HEK293T (cell line): ENCODE results near the gene CREB1.

Experiments used
- CTCF ChIA-PET: fragments of 350-600 bp; formaldehyde crosslinking; extraction: SDS; loops from one replicate; lab custom pipeline; 2021; ENCODE audit warnings: antibody characterized with exemption, inconsistent platforms; lab: Yijun Ruan, JAX
- POLR2A ChIA-PET: fragments of 350-600 bp; formaldehyde crosslinking; extraction: SDS; loops from one replicate; lab custom pipeline; 2020; ENCODE audit warnings: antibody characterized with exemption, inconsistent platforms; lab: Yijun Ruan, JAX
- DNase-seq: peaks from one replicate; pipeline ENCODE4 v3.0.0; 2012; ENCODE audit warnings: mixed read lengths; ENCODE audit errors: extremely low spot score
- ARNT ChIP-seq: fragments of 450-650 bp; IDR thresholded peaks from 2 replicates; pipeline ENCODE4 v1.6.1; 2017; ENCODE audit warnings: mild to moderate bottlenecking
- BHLHE40 ChIP-seq: fragments of 450-650 bp; IDR thresholded peaks from 2 replicates; pipeline ENCODE4 v1.6.1; 2016; ENCODE audit warnings: mild to moderate bottlenecking, moderate library complexity, borderline replicate concordance
- CTBP1 ChIP-seq: fragments of 450-650 bp; IDR thresholded peaks from 2 replicates; pipeline ENCODE4 v1.6.1; 2016; ENCODE audit warnings: borderline replicate concordance
- ELF4 ChIP-seq: fragments of 450-650 bp; IDR thresholded peaks from 2 replicates; pipeline ENCODE4 v1.6.1; 2017; ENCODE audit warnings: antibody characterized with exemption
- FOXA1 ChIP-seq: fragments of 450-650 bp; IDR thresholded peaks from 2 replicates; pipeline ENCODE4 v1.6.1; 2016; ENCODE audit warnings: mild to moderate bottlenecking
- FOXK2 ChIP-seq: fragments of 450-650 bp; IDR thresholded peaks from 2 replicates; pipeline ENCODE4 v1.6.1; 2016; ENCODE audit warnings: mild to moderate bottlenecking
- FOXM1 ChIP-seq: fragments of 450-650 bp; IDR thresholded peaks from 2 replicates; pipeline ENCODE4 v1.6.1; 2017; ENCODE audit warnings: mild to moderate bottlenecking, borderline replicate concordance
- HDGF ChIP-seq: fragments of 450-650 bp; IDR thresholded peaks from 2 replicates; pipeline ENCODE4 v1.6.1; 2017; ENCODE audit warnings: antibody characterized with exemption, borderline replicate concordance
- L3MBTL2 ChIP-seq: fragments of 450-650 bp; conservative IDR thresholded peaks from 2 replicates; pipeline ENCODE4 v1.6.1; 2016; ENCODE audit warnings: mild to moderate bottlenecking
- LEF1 ChIP-seq: fragments of 450-650 bp; IDR thresholded peaks from 2 replicates; pipeline ENCODE4 v1.6.1; 2017; ENCODE audit warnings: mild to moderate bottlenecking, borderline replicate concordance
- NFRKB ChIP-seq: fragments of 450-650 bp; IDR thresholded peaks from 2 replicates; pipeline ENCODE4 v1.6.1; 2016; ENCODE audit warnings: mild to moderate bottlenecking, moderate library complexity
- PKNOX1 ChIP-seq: fragments of 450-650 bp; IDR thresholded peaks from 2 replicates; pipeline ENCODE4 v1.6.1; 2016
- SP1 ChIP-seq: fragments of 450-650 bp; IDR thresholded peaks from 2 replicates; pipeline ENCODE4 v1.6.1; 2017
- SUZ12 ChIP-seq: fragments of 450-650 bp; IDR thresholded peaks from 2 replicates; pipeline ENCODE4 v1.6.1; 2016; ENCODE audit warnings: mild to moderate bottlenecking
- TARDBP ChIP-seq: fragments of 450-650 bp; IDR thresholded peaks from 2 replicates; pipeline ENCODE4 v1.6.1; 2016
- ZNF384 ChIP-seq: fragments of 450-650 bp; IDR thresholded peaks from 2 replicates; pipeline ENCODE4 v1.6.1; 2016

Gene CREB1

GRCh38 chr2:207534417-207534816, 4.7 kb downstream of the CREB1 start:
- ChIA-PET CTCF (no interaction called here), POLR2A (no interaction called here)
- TF ChIP-seq L3MBTL2 (no peak), FOXK2 (no peak), PKNOX1 (no peak), NFRKB (no peak), SP1 (no peak), CTBP1 (no peak)
- DNase-seq: no peak

GRCh38 chr2:207539470-207539869, 9.7 kb downstream of the CREB1 start:
- ChIA-PET POLR2A (no interaction called here), CTCF (no interaction called here)
- no peak for DNase-seq
- TF ChIP-seq HDGF (no peak), PKNOX1 (peak; percentile 59; the same call in 1 of the 2 replicates)

- CTCF ChIA-PET: interaction anchor here (0.7 kb wide), 1 partner anchor 97 kb away, joined by 5 read pairs; no protein-coding TSS in a partner anchor
- no peak for DNase-seq
- TF ChIP-seq PKNOX1: no peak
- peak; percentile 78 for TF ChIP-seq ZNF384
- no peak for TF ChIP-seq SUZ12
- no peak for TF ChIP-seq L3MBTL2
- TF ChIP-seq ARNT: no peak
- no peak for TF ChIP-seq FOXK2
- no peak for TF ChIP-seq NFRKB
- no peak for TF ChIP-seq FOXM1
- POLR2A ChIA-PET: interaction anchor here (0.8 to 1.2 kb wide), 2 partner anchors 11 to 85 kb away, joined by 3 to 4 read pairs; partner anchors contain the start of genes CREB1 and METTL21A
Measured at GRCh38 chr2:207540431-207540830, 10.7 kb downstream of the CREB1 start.

- ChIA-PET CTCF (no interaction called here), POLR2A (interaction anchor here (1.0 kb wide), 1 partner anchor 12 kb away, joined by 3 read pairs; the partner anchor contains the start of gene CREB1)
- no peak for DNase-seq
- TF ChIP-seq FOXK2 (no peak), ELF4 (no peak), ARNT (no peak)
Measured at GRCh38 chr2:207541933-207542332, 12.2 kb downstream of the CREB1 start.

GRCh38 chr2:207543272-207543671, 13.5 kb downstream of the CREB1 start:
- TF ChIP-seq SP1: no peak
- no peak for TF ChIP-seq SUZ12
- no peak for TF ChIP-seq LEF1
- TF ChIP-seq FOXA1: no peak
- no peak for TF ChIP-seq FOXK2
- TF ChIP-seq ARNT: no peak
- TF ChIP-seq ELF4: no peak
- TF ChIP-seq TARDBP: no peak
- no peak for TF ChIP-seq L3MBTL2
- no peak for TF ChIP-seq NFRKB
- TF ChIP-seq HDGF: no peak
- TF ChIP-seq BHLHE40: no peak
- no peak for TF ChIP-seq ZNF384
- no peak for TF ChIP-seq PKNOX1
- TF ChIP-seq CTBP1: no peak
- TF ChIP-seq FOXM1: no peak
- ChIA-PET CTCF (no interaction called here), POLR2A (no interaction called here)
- DNase-seq: no peak

GRCh38 chr2:207546822-207547221, 17.1 kb downstream of the CREB1 start:
- POLR2A ChIA-PET: interaction anchor here (1.4 kb wide), 1 partner anchor 17 kb away, joined by 3 read pairs; the partner anchor contains the start of gene CREB1
- TF ChIP-seq BHLHE40 (no peak), PKNOX1 (no peak), SUZ12 (no peak), NFRKB (no peak), ELF4 (no peak), FOXK2 (no peak), HDGF (no peak), CTBP1 (no peak), L3MBTL2 (no peak), SP1 (no peak), ZNF384 (no peak)
- CTCF ChIA-PET: no interaction called here
- DNase-seq: no peak
